ENCODE data around the gene ARL4A. TPM values are rescaled to one million over a fixed set of nuclear protein-coding genes. Genes with fewer than 3 reads are reported as not detected.
A peak's percentile ranks its signal among the peaks of the same experiment; 100 is the strongest.

ARL4A gene
- total and polyA plus RNA-seq, 9 of the 15 experiments (the other 6 are each of a cell fraction or from before 2014, with no cell fraction given): 118 to 688 (median 172) TPM

DNA sequence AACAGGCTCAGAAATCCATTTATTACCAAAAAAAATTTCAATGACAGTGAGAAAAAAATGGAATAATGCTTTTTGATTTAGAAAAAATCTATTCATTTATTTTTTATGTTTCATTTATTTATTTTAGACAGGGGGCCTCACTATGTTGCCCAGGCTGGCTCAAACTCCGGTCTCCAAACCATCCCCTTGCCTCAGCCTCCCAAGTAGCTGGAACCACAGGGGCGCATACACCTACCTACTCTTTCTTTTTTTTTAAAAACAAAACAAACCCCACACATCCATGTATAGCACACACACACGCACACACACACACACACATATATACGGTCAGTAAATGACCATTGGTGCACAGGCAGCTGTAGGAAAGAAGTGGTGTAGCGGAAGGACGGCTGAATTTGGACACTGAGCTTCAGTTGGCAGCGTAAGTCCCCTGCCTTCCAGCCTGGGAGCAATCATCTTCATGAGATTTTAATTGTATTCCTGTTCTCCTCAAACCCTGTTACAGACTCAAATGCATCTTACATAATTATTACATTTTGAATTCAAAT lies 28.8 kb downstream of the ARL4A start (continued):
- TF ChIP-seq, protein P1, sequence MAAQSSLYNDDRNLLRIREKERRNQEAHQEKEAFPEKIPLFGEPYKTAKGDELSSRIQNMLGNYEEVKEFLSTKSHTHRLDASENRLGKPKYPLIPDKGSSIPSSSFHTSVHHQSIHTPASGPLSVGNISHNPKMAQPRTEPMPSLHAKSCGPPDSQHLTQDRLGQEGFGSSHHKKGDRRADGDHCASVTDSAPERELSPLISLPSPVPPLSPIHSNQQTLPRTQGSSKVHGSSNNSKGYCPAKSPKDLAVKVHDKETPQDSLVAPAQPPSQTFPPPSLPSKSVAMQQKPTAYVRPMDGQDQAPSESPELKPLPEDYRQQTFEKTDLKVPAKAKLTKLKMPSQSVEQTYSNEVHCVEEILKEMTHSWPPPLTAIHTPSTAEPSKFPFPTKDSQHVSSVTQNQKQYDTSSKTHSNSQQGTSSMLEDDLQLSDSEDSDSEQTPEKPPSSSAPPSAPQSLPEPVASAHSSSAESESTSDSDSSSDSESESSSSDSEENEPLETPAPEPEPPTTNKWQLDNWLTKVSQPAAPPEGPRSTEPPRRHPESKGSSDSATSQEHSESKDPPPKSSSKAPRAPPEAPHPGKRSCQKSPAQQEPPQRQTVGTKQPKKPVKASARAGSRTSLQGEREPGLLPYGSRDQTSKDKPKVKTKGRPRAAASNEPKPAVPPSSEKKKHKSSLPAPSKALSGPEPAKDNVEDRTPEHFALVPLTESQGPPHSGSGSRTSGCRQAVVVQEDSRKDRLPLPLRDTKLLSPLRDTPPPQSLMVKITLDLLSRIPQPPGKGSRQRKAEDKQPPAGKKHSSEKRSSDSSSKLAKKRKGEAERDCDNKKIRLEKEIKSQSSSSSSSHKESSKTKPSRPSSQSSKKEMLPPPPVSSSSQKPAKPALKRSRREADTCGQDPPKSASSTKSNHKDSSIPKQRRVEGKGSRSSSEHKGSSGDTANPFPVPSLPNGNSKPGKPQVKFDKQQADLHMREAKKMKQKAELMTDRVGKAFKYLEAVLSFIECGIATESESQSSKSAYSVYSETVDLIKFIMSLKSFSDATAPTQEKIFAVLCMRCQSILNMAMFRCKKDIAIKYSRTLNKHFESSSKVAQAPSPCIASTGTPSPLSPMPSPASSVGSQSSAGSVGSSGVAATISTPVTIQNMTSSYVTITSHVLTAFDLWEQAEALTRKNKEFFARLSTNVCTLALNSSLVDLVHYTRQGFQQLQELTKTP (IDR thresholded peaks at IDR 0.05; ENCODE audit: low read depth in 1 of 2, partially characterized antibody in 2 of 2): peak in 1 of 2 experiments; percentile 13
- TF ChIP-seq ZNF830 (CRISPR knock-in tag; IDR thresholded peaks at IDR 0.05) (no peak), SMARCA5 (IDR thresholded peaks at IDR 0.05) (0 out of 2 replicates have a peak, but pooled peaks have one; percentile 27), DACH1 (IDR thresholded peaks at IDR 0.05; ENCODE audit: partially characterized antibody) (no peak), SRSF3 (IDR thresholded peaks at IDR 0.05; ENCODE audit: insufficient read depth, low read length) (no peak), NONO (IDR thresholded peaks at IDR 0.05; ENCODE audit: low read depth in 2 of 2, low read length in 1 of 2) (no peak), NCOA2 (IDR thresholded peaks at IDR 0.05; ENCODE audit: partially characterized antibody in 2 of 2) (no peak), ZNF253 (CRISPR knock-in tag; conservative IDR thresholded peaks at IDR 0.05) (no peak), ZFP36 (IDR thresholded peaks at IDR 0.05; ENCODE audit: low read depth, low read length, partially characterized antibody) (no peak), MYNN (IDR thresholded peaks at IDR 0.05) (no peak), MYNN (CRISPR knock-in tag; IDR thresholded peaks at IDR 0.05) (no peak), XRCC5 (IDR thresholded peaks at IDR 0.05; ENCODE audit: low read depth, low read length) (no peak), GABPB1 (CRISPR knock-in tag; IDR thresholded peaks at IDR 0.05) (no peak), STAT5A (IDR thresholded peaks at IDR 0.05; ENCODE audit: borderline replicate concordance, low read length) (no peak), NR1H2 (CRISPR knock-in tag; IDR thresholded peaks at IDR 0.05) (no peak), ZNF785 (CRISPR knock-in tag; IDR thresholded peaks at IDR 0.05) (no peak), FOXJ3 (CRISPR knock-in tag; IDR thresholded peaks at IDR 0.05) (no peak), ZNF175 (CRISPR knock-in tag; IDR thresholded peaks at IDR 0.05; ENCODE audit: low read depth) (no peak)
- TF ChIP-seq, protein P2, sequence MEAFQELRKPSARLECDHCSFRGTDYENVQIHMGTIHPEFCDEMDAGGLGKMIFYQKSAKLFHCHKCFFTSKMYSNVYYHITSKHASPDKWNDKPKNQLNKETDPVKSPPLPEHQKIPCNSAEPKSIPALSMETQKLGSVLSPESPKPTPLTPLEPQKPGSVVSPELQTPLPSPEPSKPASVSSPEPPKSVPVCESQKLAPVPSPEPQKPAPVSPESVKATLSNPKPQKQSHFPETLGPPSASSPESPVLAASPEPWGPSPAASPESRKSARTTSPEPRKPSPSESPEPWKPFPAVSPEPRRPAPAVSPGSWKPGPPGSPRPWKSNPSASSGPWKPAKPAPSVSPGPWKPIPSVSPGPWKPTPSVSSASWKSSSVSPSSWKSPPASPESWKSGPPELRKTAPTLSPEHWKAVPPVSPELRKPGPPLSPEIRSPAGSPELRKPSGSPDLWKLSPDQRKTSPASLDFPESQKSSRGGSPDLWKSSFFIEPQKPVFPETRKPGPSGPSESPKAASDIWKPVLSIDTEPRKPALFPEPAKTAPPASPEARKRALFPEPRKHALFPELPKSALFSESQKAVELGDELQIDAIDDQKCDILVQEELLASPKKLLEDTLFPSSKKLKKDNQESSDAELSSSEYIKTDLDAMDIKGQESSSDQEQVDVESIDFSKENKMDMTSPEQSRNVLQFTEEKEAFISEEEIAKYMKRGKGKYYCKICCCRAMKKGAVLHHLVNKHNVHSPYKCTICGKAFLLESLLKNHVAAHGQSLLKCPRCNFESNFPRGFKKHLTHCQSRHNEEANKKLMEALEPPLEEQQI (IDR thresholded peaks at IDR 0.05): no peak
- TF ChIP-seq, protein P3, sequence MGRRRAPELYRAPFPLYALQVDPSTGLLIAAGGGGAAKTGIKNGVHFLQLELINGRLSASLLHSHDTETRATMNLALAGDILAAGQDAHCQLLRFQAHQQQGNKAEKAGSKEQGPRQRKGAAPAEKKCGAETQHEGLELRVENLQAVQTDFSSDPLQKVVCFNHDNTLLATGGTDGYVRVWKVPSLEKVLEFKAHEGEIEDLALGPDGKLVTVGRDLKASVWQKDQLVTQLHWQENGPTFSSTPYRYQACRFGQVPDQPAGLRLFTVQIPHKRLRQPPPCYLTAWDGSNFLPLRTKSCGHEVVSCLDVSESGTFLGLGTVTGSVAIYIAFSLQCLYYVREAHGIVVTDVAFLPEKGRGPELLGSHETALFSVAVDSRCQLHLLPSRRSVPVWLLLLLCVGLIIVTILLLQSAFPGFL (CRISPR knock-in tag; IDR thresholded peaks at IDR 0.05): no peak
- TF ChIP-seq, protein P4, sequence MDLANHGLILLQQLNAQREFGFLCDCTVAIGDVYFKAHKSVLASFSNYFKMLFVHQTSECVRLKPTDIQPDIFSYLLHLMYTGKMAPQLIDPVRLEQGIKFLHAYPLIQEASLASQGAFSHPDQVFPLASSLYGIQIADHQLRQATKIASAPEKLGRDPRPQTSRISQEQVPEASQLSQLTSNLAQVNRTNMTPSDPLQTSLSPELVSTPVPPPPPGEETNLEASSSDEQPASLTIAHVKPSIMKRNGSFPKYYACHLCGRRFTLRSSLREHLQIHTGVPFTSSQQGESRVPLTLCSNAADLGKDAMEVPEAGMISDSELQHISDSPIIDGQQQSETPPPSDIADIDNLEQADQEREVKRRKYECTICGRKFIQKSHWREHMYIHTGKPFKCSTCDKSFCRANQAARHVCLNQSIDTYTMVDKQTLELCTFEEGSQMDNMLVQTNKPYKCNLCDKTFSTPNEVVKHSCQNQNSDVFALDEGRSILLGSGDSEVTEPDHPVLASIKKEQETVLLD (IDR thresholded peaks at IDR 0.05): no peak
